OCI-LY3 (cell line): ENCODE results near the gene ABCG4.

Experiments used
- H2AFZ ChIP-seq: fragments of 200-600, 300-600 bp; shearing (Covaris generic); 2 replicates; pipeline ENCODE4 v1.6.0; 2014; ENCODE audit warnings: antibody characterized with exemption, low read depth, low read length
- H3K27ac ChIP-seq: fragments of 200-600, 300-600 bp; sonication (generic); 2 replicates; pipeline ENCODE4 v1.5.1; 2014; ENCODE audit warnings: mild to moderate bottlenecking, low read length, moderate library complexity, mixed read lengths
- H3K27me3 ChIP-seq: fragments of 200-600, 300-600 bp; sonication (generic); 2 replicates; pipeline ENCODE4 v1.6.1; 2014; ENCODE audit warnings: low read depth, low read length, mixed read lengths
- H3K36me3 ChIP-seq: fragments of 200-600, 300-600 bp; sonication (generic); replicated peaks from 2 replicates; pipeline ENCODE3; 2014; ENCODE audit warnings: low read depth, low read length, mixed read lengths
- H3K4me1 ChIP-seq: fragments of 300-600, 200-600 bp; sonication (generic); 2 replicates; pipeline ENCODE4 v1.6.1; 2014; ENCODE audit warnings: low read length, mixed read lengths
- H3K4me2 ChIP-seq: fragments of 200-600, 300-600 bp; sonication (generic); 2 replicates; pipeline ENCODE4 v1.6.1; 2014; ENCODE audit warnings: low read length, mixed read lengths
- H3K4me3 ChIP-seq: fragments of 300-600, 200-600 bp; sonication (generic); 2 replicates; pipeline ENCODE4 v1.5.1; 2014; ENCODE audit warnings: antibody characterized with exemption, mild to moderate bottlenecking, low read length, moderate library complexity
- H3K79me2 ChIP-seq: fragments of 300-600, 200-600 bp; shearing (Covaris generic); 2 replicates; pipeline ENCODE4 v1.6.1; 2014; ENCODE audit warnings: mild to moderate bottlenecking, low read length, mixed read lengths
- H3K9ac ChIP-seq: fragments of 300-600, 200-600 bp; shearing (Covaris generic); 2 replicates; pipeline ENCODE4 v1.6.0; 2014; ENCODE audit warnings: mild to moderate bottlenecking, low read length, moderate library complexity
- H3K9me3 ChIP-seq: fragments of 200-600, 300-600 bp; shearing (Covaris generic); 2 replicates; pipeline ENCODE4 v1.6.1; 2014; ENCODE audit warnings: low read length, mixed read lengths; ENCODE audit not compliant: insufficient read depth
- H4K20me1 ChIP-seq: fragments of 200-600, 300-600 bp; sonication (generic); 2 replicates; pipeline ENCODE4 v1.6.1; 2016; ENCODE audit warnings: low read length, mixed read lengths; ENCODE audit not compliant: insufficient read depth
- EZH2phosphoT487 ChIP-seq: fragments of 200-600 bp; shearing (Covaris generic); IDR thresholded peaks from 2 replicates; pipeline ENCODE4 v1.6.1; 2018; ENCODE audit warnings: antibody characterized with exemption, mixed run types, low read depth
- TF ChIP-seq, protein P1 (sequence below): fragments of 200-600, 300-600 bp; sonication (generic); IDR thresholded peaks from 2 replicates; pipeline ENCODE4 v1.5.1; 2014; ENCODE audit warnings: antibody characterized with exemption, low read length, low read depth

The ABCG4 gene

GRCh38 chr11:119107538-119108145 lies 41.2 kb upstream of the ABCG4 start:
- TF ChIP-seq, protein P1, sequence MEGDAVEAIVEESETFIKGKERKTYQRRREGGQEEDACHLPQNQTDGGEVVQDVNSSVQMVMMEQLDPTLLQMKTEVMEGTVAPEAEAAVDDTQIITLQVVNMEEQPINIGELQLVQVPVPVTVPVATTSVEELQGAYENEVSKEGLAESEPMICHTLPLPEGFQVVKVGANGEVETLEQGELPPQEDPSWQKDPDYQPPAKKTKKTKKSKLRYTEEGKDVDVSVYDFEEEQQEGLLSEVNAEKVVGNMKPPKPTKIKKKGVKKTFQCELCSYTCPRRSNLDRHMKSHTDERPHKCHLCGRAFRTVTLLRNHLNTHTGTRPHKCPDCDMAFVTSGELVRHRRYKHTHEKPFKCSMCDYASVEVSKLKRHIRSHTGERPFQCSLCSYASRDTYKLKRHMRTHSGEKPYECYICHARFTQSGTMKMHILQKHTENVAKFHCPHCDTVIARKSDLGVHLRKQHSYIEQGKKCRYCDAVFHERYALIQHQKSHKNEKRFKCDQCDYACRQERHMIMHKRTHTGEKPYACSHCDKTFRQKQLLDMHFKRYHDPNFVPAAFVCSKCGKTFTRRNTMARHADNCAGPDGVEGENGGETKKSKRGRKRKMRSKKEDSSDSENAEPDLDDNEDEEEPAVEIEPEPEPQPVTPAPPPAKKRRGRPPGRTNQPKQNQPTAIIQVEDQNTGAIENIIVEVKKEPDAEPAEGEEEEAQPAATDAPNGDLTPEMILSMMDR, result no peak
- TF ChIP-seq EZH2phosphoT487, result no peak
- Histone ChIP-seq H2AFZ (no peak overlapping the region), H3K79me2 (peaks cover 29% of the 10 kb centered on the region; the same call in 1 of the 2 replicates), H3K9ac (peak overlapping the region; percentile 81), H3K27me3 (no peaks in the 10 kb centered on the region), H3K4me1 (peaks cover 23% of the 10 kb centered on the region), H3K9me3 (no peaks in the 10 kb centered on the region), H3K4me3 (peak overlapping the region; percentile 81), H3K36me3 (peaks cover 6% of the 10 kb centered on the region), H4K20me1 (no peaks in the 10 kb centered on the region), H3K27ac (no peak overlapping the region), H3K4me2 (peak overlapping the region; percentile 81)

DNA sequence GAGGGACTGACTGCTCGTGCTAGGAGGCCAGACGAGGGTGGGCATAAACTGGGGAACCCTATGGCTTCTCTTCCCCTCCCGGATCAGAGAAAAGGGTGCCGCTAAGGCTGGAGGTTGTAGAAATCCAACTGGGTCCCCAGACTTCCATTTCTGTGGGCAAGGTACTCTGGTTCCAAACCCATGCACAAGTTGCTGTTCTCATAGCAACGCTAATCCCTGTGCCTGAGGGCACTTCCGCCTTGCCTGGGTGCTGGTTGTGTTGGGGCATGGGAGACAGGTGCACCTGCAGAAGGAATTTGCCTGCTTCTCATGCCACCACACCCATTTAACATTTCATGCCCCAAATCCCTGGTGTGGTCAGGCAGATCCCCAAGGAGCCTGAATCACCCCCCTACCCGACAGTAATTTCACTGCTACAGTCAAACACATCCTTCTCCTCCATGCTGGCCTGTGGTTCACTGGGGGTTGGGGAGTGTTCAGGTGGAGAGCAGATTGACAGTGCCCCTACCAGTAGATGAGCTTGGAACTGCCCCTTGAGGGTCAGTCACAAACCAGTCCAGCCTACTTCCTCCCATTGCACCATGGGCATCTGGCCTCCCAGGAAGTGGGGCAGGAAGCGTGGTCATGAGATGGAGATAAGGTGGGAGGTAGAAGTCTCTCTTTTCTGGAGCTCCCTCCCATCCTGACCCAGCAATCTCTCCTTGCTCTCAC lies 40.6 kb upstream of the ABCG4 start:
- H3K4me1 ChIP-seq, result peaks cover 19% of the 10 kb centered on the region
- peaks cover 26% of the 10 kb centered on the region; the same call in 1 of the 2 replicates for H3K79me2 ChIP-seq
- H3K27ac ChIP-seq, result no peak overlapping the region
- TF ChIP-seq EZH2phosphoT487, result no peak
- TF ChIP-seq, protein P1, result no peak
- H4K20me1 ChIP-seq, result no peaks in the 10 kb centered on the region
- no peaks in the 10 kb centered on the region for H3K27me3 ChIP-seq
- H3K9me3 ChIP-seq, result no peaks in the 10 kb centered on the region
- peak overlapping the region; percentile 81 for H3K4me2 ChIP-seq
- H3K4me3 ChIP-seq, result peak overlapping the region; percentile 81
- H3K9ac ChIP-seq, result peak overlapping the region; percentile 81
- H3K36me3 ChIP-seq, result peaks cover 6% of the 10 kb centered on the region
- no peak overlapping the region for H2AFZ ChIP-seq

- Histone ChIP-seq H3K4me2 (peak overlapping the region; percentile 81), H2AFZ (no peak overlapping the region), H3K27me3 (no peaks in the 10 kb centered on the region), H3K9ac (no peak overlapping the region), H4K20me1 (no peaks in the 10 kb centered on the region), H3K79me2 (peaks cover 26% of the 10 kb centered on the region; the same call in 1 of the 2 replicates), H3K9me3 (no peaks in the 10 kb centered on the region), H3K4me3 (peak overlapping the region; percentile 81), H3K4me1 (peaks cover 19% of the 10 kb centered on the region), H3K36me3 (peaks cover 6% of the 10 kb centered on the region), H3K27ac (no peak overlapping the region)
- TF ChIP-seq EZH2phosphoT487, result no peak
- TF ChIP-seq, protein P1, result no peak
Observed at GRCh38 chr11:119108857-119109221, 40.0 kb upstream of the ABCG4 start.

DNA sequence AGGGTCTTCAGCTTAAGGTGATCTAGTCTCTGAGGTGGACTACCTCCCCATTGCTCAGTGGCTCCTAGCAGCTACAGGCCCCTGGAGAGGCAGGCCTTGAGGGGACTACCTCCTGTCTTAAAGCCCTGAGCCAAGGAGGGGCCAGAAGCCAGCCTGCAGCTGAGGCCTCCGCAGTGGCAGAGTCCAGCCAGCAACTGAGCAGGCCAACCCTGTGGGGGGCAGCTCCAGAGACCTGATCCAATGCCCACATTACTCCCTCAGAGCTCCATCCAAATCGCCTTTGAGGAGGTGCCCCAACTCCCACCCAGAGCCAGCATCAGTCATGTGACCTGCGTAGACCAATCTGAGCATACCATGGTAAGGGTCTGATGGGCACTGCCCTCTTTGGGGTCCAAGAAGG lies 39.0 kb upstream of the ABCG4 start:
- TF ChIP-seq EZH2phosphoT487, result no peak
- TF ChIP-seq, protein P1, result no peak
- H3K27me3 ChIP-seq, result no peaks in the 10 kb centered on the region
- no peak overlapping the region for H3K9ac ChIP-seq
- no peaks in the 10 kb centered on the region for H4K20me1 ChIP-seq
- H3K4me1 ChIP-seq, result peaks cover 19% of the 10 kb centered on the region
- H2AFZ ChIP-seq, result no peak overlapping the region
- H3K79me2 ChIP-seq, result peaks cover 26% of the 10 kb centered on the region; the same call in 1 of the 2 replicates
- H3K27ac ChIP-seq, result no peak overlapping the region
- no peak overlapping the region for H3K4me3 ChIP-seq
- H3K4me2 ChIP-seq, result no peak overlapping the region
- H3K36me3 ChIP-seq, result peaks cover 9% of the 10 kb centered on the region
- no peaks in the 10 kb centered on the region for H3K9me3 ChIP-seq
